K562 (cell line): ENCODE data around the gene AHCYL2. TPM values are rescaled to one million over a fixed set of nuclear protein-coding genes. Genes with fewer than 3 reads are reported as not detected.

Experiments
- CBFB ChIP-seq: sonication (generic); formaldehyde crosslinking; IDR thresholded peaks from 2 replicates; pipeline ENCODE4 v1.4.0; 2020; ENCODE audit warnings: mild to moderate bottlenecking, missing genetic modification reagents
- CC2D1A ChIP-seq: fragments of 450-650 bp; IDR thresholded peaks from 2 replicates; pipeline ENCODE4 v1.6.1; 2017; ENCODE audit warnings: mild to moderate bottlenecking
- KAT7 ChIP-seq: sonication (generic); formaldehyde crosslinking; IDR thresholded peaks from 2 replicates; pipeline ENCODE4 v1.8.0; 2022; ENCODE audit warnings: missing genetic modification reagents, mild to moderate bottlenecking, borderline replicate concordance
- L3MBTL2 ChIP-seq: fragments of 450-650 bp; IDR thresholded peaks from 2 replicates; pipeline ENCODE4 v1.6.1; 2016; ENCODE audit warnings: mild to moderate bottlenecking, moderate library complexity
- MAZ ChIP-seq, 2 experiments: fragments of 450-650 bp in 1 of 2; sonication (generic) in 1 of 2; formaldehyde crosslinking; IDR thresholded peaks in 1 of 2; conservative IDR thresholded peaks in 1 of 2; 2 replicates each; pipeline versions ENCODE4 v1.4.0 to v1.5.0; 2020; ENCODE audit warnings: mild to moderate bottlenecking in 1 of 2, missing genetic modification reagents in 1 of 2
- MCM5 ChIP-seq: fragments of 450-650 bp; IDR thresholded peaks from 2 replicates; pipeline ENCODE4 v1.6.1; 2016; ENCODE audit warnings: low read depth
- MIER1 ChIP-seq: fragments of 450-650 bp; IDR thresholded peaks from 2 replicates; pipeline ENCODE4 v1.6.1; 2016; ENCODE audit warnings: antibody characterized with exemption, mild to moderate bottlenecking, low read depth
- SETDB1 ChIP-seq: IDR thresholded peaks from one replicate; pipeline ENCODE4 v1.6.1; 2012; ENCODE audit warnings: low read length, control low read depth, inconsistent platforms
- SMARCC2 ChIP-seq: fragments of 450-650 bp; IDR thresholded peaks from 2 replicates; pipeline ENCODE4 v1.6.1; 2017; ENCODE audit warnings: antibody characterized with exemption, moderate library complexity, mild to moderate bottlenecking, low read depth
- TAL1 ChIP-seq: fragments of 450-650 bp; IDR thresholded peaks from 2 replicates; pipeline ENCODE4 v1.6.1; 2016; ENCODE audit warnings: mild to moderate bottlenecking
- ZBTB11 ChIP-seq, 3 experiments: fragments of 200-800 bp in 1 of 3; fragments of 250-450 bp in 1 of 3; fragments of 450-650 bp in 1 of 3; sonication (Bioruptor Pico) in 1 of 3; sonication (Bioruptor generic) in 1 of 3; formaldehyde crosslinking in 1 of 3; IDR thresholded peaks; 2 replicates each; pipeline versions ENCODE4 v1.6.1 to v1.8.0; 2016 to 2022; ENCODE audit warnings: mild to moderate bottlenecking in 2 of 3, missing genetic modification characterization in 2 of 3, missing compliant biosample characterization in 1 of 3, moderate library complexity in 1 of 3
- ZNF3 ChIP-seq: fragments of 250-450 bp; sonication (Bioruptor Pico); IDR thresholded peaks from 2 replicates; pipeline ENCODE4 v1.5.0; 2021; ENCODE audit warnings: mild to moderate bottlenecking, moderate library complexity
- ZNF551 ChIP-seq: fragments of 250-450 bp; sonication (Bioruptor Pico); IDR thresholded peaks from 2 replicates; pipeline ENCODE4 v1.5.0; 2021; ENCODE audit warnings: mild to moderate bottlenecking, moderate library complexity
- ZNF561 ChIP-seq: fragments of 450-650 bp; formaldehyde crosslinking; conservative IDR thresholded peaks from 2 replicates; pipeline ENCODE4 v1.4.0; 2020; ENCODE audit warnings: mild to moderate bottlenecking, moderate library complexity
- ZNF76 ChIP-seq: fragments of 250-450 bp; sonication (Bioruptor Pico); IDR thresholded peaks from 2 replicates; pipeline ENCODE4 v1.4.0; 2020; ENCODE audit warnings: mild to moderate bottlenecking, moderate library complexity, borderline replicate concordance
- polyA plus RNA-seq, 8 experiments: library from polyadenylated mRNA; depleted of rRNA in 4 of 8; stranded (reverse) in 5 of 8; unstranded in 3 of 8; fragments of >200 nt; fragmentation: Nextera tagmentation in 2 of 8; fragmentation: Illumina TruSeq in 1 of 8; extraction: Ambion mirVana in 2 of 8; extraction: Trizol in 1 of 8; gene quantifications; 2 replicates each; pipeline versions ENCODE4 v1.2.1 to v1.2.3, GENCODE V29; 2011 to 2014; ENCODE audit warnings: inconsistent platforms in 1 of 8, missing spikeins in 1 of 8
- total RNA-seq, 7 experiments: library from RNA; depleted of rRNA in 6 of 7; stranded (reverse); fragments of >200 nt in 6 of 7; fragmentation: Illumina TruSeq in 2 of 7; extraction: Trizol in 2 of 7; gene quantifications; 2 replicates each; pipeline versions ENCODE4 v1.2.1 to v1.2.3, GENCODE V29; 2011 to 2021; ENCODE audit warnings: low replicate concordance in 1 of 7
- TF ChIP-seq, protein P1 (sequence below), 2 experiments: fragments of 450-650 bp; formaldehyde crosslinking in 1 of 2; IDR thresholded peaks; 2 replicates each; pipeline versions ENCODE4 v1.4.0 to v1.6.1; 2014 to 2020; ENCODE audit warnings: mild to moderate bottlenecking in 2 of 2, borderline replicate concordance in 1 of 2, low read depth in 1 of 2

The AHCYL2 gene
- total and polyA plus RNA-seq, 9 of the 15 experiments (the other 6 are each of a cell fraction or from before 2014, with no cell fraction given): 0.93 to 10.5 (median 5.2) TPM

GRCh38 chr7:129298268-129298893 is 73.6 kb downstream of the AHCYL2 start (continued):
- TF ChIP-seq SETDB1: no peak
- no peak for TF ChIP-seq ZNF76 (CRISPR knock-in tag)
- TF ChIP-seq, protein P1, sequence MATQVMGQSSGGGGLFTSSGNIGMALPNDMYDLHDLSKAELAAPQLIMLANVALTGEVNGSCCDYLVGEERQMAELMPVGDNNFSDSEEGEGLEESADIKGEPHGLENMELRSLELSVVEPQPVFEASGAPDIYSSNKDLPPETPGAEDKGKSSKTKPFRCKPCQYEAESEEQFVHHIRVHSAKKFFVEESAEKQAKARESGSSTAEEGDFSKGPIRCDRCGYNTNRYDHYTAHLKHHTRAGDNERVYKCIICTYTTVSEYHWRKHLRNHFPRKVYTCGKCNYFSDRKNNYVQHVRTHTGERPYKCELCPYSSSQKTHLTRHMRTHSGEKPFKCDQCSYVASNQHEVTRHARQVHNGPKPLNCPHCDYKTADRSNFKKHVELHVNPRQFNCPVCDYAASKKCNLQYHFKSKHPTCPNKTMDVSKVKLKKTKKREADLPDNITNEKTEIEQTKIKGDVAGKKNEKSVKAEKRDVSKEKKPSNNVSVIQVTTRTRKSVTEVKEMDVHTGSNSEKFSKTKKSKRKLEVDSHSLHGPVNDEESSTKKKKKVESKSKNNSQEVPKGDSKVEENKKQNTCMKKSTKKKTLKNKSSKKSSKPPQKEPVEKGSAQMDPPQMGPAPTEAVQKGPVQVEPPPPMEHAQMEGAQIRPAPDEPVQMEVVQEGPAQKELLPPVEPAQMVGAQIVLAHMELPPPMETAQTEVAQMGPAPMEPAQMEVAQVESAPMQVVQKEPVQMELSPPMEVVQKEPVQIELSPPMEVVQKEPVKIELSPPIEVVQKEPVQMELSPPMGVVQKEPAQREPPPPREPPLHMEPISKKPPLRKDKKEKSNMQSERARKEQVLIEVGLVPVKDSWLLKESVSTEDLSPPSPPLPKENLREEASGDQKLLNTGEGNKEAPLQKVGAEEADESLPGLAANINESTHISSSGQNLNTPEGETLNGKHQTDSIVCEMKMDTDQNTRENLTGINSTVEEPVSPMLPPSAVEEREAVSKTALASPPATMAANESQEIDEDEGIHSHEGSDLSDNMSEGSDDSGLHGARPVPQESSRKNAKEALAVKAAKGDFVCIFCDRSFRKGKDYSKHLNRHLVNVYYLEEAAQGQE (IDR thresholded peaks at IDR 0.05; ENCODE audit: borderline replicate concordance): peak; percentile 85
- TF ChIP-seq, protein P1 (CRISPR knock-in tag; IDR thresholded peaks at IDR 0.05; ENCODE audit: low read depth): no peak
- TF ChIP-seq CC2D1A: peak; percentile 40; the same call in 1 of the 2 replicates
- no peak for TF ChIP-seq ZBTB11 (CRISPR knock-in tag; IDR thresholded peaks at IDR 0.05)
- 0 out of 2 replicates have a peak, but pooled peaks have one; percentile 44 for TF ChIP-seq ZNF551 (CRISPR knock-in tag)
- TF ChIP-seq MAZ (CRISPR knock-in tag; conservative IDR thresholded peaks at IDR 0.05 in 1 of 2, IDR thresholded peaks at IDR 0.05 in 1 of 2): peak in 1 of 2 experiments; percentile 22; a peak in 1 of 4 replicates
- TF ChIP-seq CBFB (CRISPR knock-in tag): no peak
- TF ChIP-seq SMARCC2: no peak
- TF ChIP-seq TAL1: no peak
- no peak for TF ChIP-seq KAT7 (CRISPR knock-in tag)
- no peak for TF ChIP-seq ZNF3 (CRISPR knock-in tag)
- TF ChIP-seq MCM5: no peak
- no peak for TF ChIP-seq ZNF561
- TF ChIP-seq L3MBTL2: no peak
- TF ChIP-seq MIER1: no peak
